IMR-90 (cell line): Measurements from ENCODE around the gene FAXC.

Experiments used
- CEBPB ChIP-seq: IDR thresholded peaks from 2 replicates; pipeline ENCODE4 v1.6.1; 2012; ENCODE audit warnings: low read depth, low read length, improper control_type of control experiment
- CHD1 ChIP-seq: IDR thresholded peaks from 2 replicates; pipeline ENCODE4 v1.6.1; 2012; ENCODE audit warnings: low read depth, low read length, improper control_type of control experiment
- CTCF ChIP-seq: conservative IDR thresholded peaks from 2 replicates; pipeline ENCODE4 v1.5.1; 2012; ENCODE audit warnings: mild to moderate bottlenecking, low read depth, low read length, improper control_type of control experiment
- MAZ ChIP-seq: IDR thresholded peaks from 2 replicates; pipeline ENCODE4 v1.6.1; 2012; ENCODE audit warnings: low read depth, mild to moderate bottlenecking, low read length, improper control_type of control experiment, moderate library complexity, borderline replicate concordance
- MXI1 ChIP-seq: IDR thresholded peaks from 2 replicates; pipeline ENCODE4 v1.6.1; 2012; ENCODE audit warnings: low read depth, mild to moderate bottlenecking, low read length, moderate library complexity, borderline replicate concordance
- POLR2A ChIP-seq: IDR thresholded peaks from 2 replicates; pipeline ENCODE4 v1.6.1; 2012; ENCODE audit warnings: mild to moderate bottlenecking, low read depth, low read length
- RAD21 ChIP-seq: IDR thresholded peaks from 2 replicates; pipeline ENCODE4 v1.6.1; 2012; ENCODE audit warnings: low read length, improper control_type of control experiment
- SMC3 ChIP-seq: fragments of 150-350 bp; IDR thresholded peaks from 2 replicates; pipeline ENCODE4 v1.6.1; 2016; ENCODE audit warnings: low read depth, mild to moderate bottlenecking, antibody characterized with exemption, low read length, moderate library complexity
- USF2 ChIP-seq: fragments of 150-350 bp; IDR thresholded peaks from 2 replicates; pipeline ENCODE4 v1.6.1; 2017; ENCODE audit warnings: mild to moderate bottlenecking, antibody characterized with exemption, low read length, low read depth

GRCh38 chr6:99338188-99338587 lies 11.3 kb downstream of the FAXC start:
- TF ChIP-seq CTCF (no peak), CEBPB (no peak), SMC3 (no peak), POLR2A (no peak), MAZ (no peak), RAD21 (no peak), MXI1 (no peak), CHD1 (no peak), USF2 (no peak)
